H1 (cell line): Measurements from ENCODE around the gene RYK. TPM values are rescaled to one million over a fixed set of nuclear protein-coding genes. Genes with fewer than 3 reads are reported as not detected.

Source experiments
- CTCF ChIA-PET: fragments of 300-600 bp; sonication (Branson Sonifier 250); formaldehyde crosslinking; loops from one replicate; lab custom pipeline; 2021; ENCODE audit not compliant: partially characterized antibody; lab: Charles Lee
- POLR2A ChIA-PET: fragments of 300-600 bp; sonication (Branson Sonifier 250); formaldehyde crosslinking; loops from one replicate; lab custom pipeline; 2021; ENCODE audit warnings: inconsistent platforms; ENCODE audit not compliant: partially characterized antibody; lab: Charles Lee
- DNase-seq, 2 experiments: peaks; one replicate each; pipeline versions ENCODE4 v3.0.0 to v3.0.0-alpha.2; 2010 to 2022; ENCODE audit warnings: low spot score in 2 of 2, low read depth in 1 of 2, mixed read lengths in 1 of 2
- FAIRE-seq: peaks from 2 replicates; lab custom pipeline; 2011; peaks lifted over from hg19 to GRCh38; lab: Jason Lieb, UNC
- H2AFZ ChIP-seq: 2 replicates; pipeline ENCODE4 v1.8.1; 2012; ENCODE audit warnings: low read length, inconsistent platforms
- H2AK5ac ChIP-seq: 2 replicates; pipeline ENCODE4 v1.6.1; 2013; ENCODE audit warnings: low read depth, low read length
- H2BK120ac ChIP-seq: replicated peaks from 2 replicates; pipeline ENCODE3; 2013; ENCODE audit warnings: low read depth, low read length, inconsistent platforms
- H2BK12ac ChIP-seq: 2 replicates; pipeline ENCODE4 v1.6.1; 2013; ENCODE audit warnings: low read depth, low read length
- H2BK15ac ChIP-seq: 2 replicates; pipeline ENCODE4 v1.6.1; 2013; ENCODE audit warnings: low read length
- H2BK20ac ChIP-seq: 2 replicates; pipeline ENCODE4 v1.6.1; 2013; ENCODE audit warnings: low read length
- H2BK5ac ChIP-seq: 2 replicates; pipeline ENCODE4 v1.6.1; 2013; ENCODE audit warnings: low read depth, low read length
- H3K14ac ChIP-seq: 2 replicates; pipeline ENCODE4 v1.6.1; 2013; ENCODE audit warnings: inconsistent platforms; ENCODE audit not compliant: insufficient read length
- H3K18ac ChIP-seq: 2 replicates; pipeline ENCODE4 v1.6.1; 2013; ENCODE audit warnings: low read length; ENCODE audit errors: extremely low read depth
- H3K23ac ChIP-seq: 2 replicates; pipeline ENCODE4 v1.6.1; 2013; ENCODE audit warnings: inconsistent platforms; ENCODE audit not compliant: insufficient read length
- H3K23me2 ChIP-seq: 2 replicates; pipeline ENCODE4 v1.6.1; 2013; ENCODE audit warnings: low read depth, low read length
- H3K27ac ChIP-seq: 2 replicates; pipeline ENCODE4 v1.6.1; 2011; ENCODE audit warnings: low read depth, low read length, inconsistent platforms
- H3K27me3 ChIP-seq, 4 experiments: replicated peaks in 1 of 4; 1 replicate in 1 of 4; 2 replicates in 3 of 4; pipeline versions ENCODE4 v1.6.1 to v1.8.1; 2011 to 2013; ENCODE audit warnings: low read length in 3 of 4, mild to moderate bottlenecking in 3 of 4, inconsistent platforms in 2 of 4, mixed read lengths in 2 of 4, moderate library complexity in 1 of 4; ENCODE audit not compliant: control insufficient read depth in 3 of 4, insufficient read depth in 3 of 4; ENCODE audit errors: extremely low read depth in 1 of 4
- H3K36me3 ChIP-seq, 4 experiments: 2 replicates each; pipeline versions ENCODE4 v1.6.1 to v1.8.1; 2011 to 2013; ENCODE audit warnings: mild to moderate bottlenecking in 4 of 4, low read length in 3 of 4, moderate library complexity in 2 of 4, control low read depth in 1 of 4, inconsistent platforms in 1 of 4; ENCODE audit not compliant: insufficient read depth in 4 of 4, control insufficient read depth in 2 of 4
- H3K4ac ChIP-seq: replicated peaks from 2 replicates; pipeline ENCODE3; 2013; ENCODE audit warnings: low read length, low read depth, mixed read lengths, inconsistent platforms; ENCODE audit not compliant: insufficient read length
- H3K4me1 ChIP-seq, 4 experiments: replicated peaks in 1 of 4; 1 replicate in 1 of 4; 2 replicates in 3 of 4; pipeline versions ENCODE4 v1.6.1 to v1.8.1; 2011 to 2013; ENCODE audit warnings: low read length in 3 of 4, inconsistent platforms in 2 of 4, mixed read lengths in 1 of 4; ENCODE audit not compliant: insufficient read depth in 4 of 4, control insufficient read depth in 3 of 4
- H3K4me2 ChIP-seq, 2 experiments: 2 replicates each; pipeline versions ENCODE4 v1.6.1 to v1.8.1; 2011 to 2013; ENCODE audit warnings: low read depth in 2 of 2, low read length in 2 of 2, control low read depth in 1 of 2, inconsistent platforms in 1 of 2, mild to moderate bottlenecking in 1 of 2; ENCODE audit not compliant: insufficient read depth in 1 of 2
- H3K4me3 ChIP-seq, 4 experiments: fragments of 200-600, 300-600 bp in 1 of 4; sonication (generic), shearing (Covaris generic), sonication (Bioruptor Twin) in 1 of 4; 2 replicates each; pipeline versions ENCODE4 v1.5.1 to v1.8.1; 2011 to 2016; ENCODE audit warnings: low read length in 4 of 4, low read depth in 3 of 4, control low read depth in 2 of 4, inconsistent platforms in 2 of 4, mild to moderate bottlenecking in 2 of 4, mixed read lengths in 1 of 4, moderate library complexity in 1 of 4; ENCODE audit not compliant: insufficient read depth in 2 of 4; ENCODE audit errors: extremely low read depth in 1 of 4
- H3K56ac ChIP-seq: replicated peaks from 2 replicates; pipeline ENCODE3; 2013; ENCODE audit warnings: low read depth, mild to moderate bottlenecking, mixed read lengths, low read length, inconsistent platforms; ENCODE audit not compliant: insufficient read length
- H3K79me1 ChIP-seq: 2 replicates; pipeline ENCODE4 v1.6.1; 2013; ENCODE audit warnings: low read depth, low read length, control low read depth
- H3K79me2 ChIP-seq, 2 experiments: 2 replicates each; pipeline versions ENCODE4 v1.6.1 to v1.8.1; 2012 to 2013; ENCODE audit warnings: low read length in 2 of 2, mild to moderate bottlenecking in 2 of 2, inconsistent platforms in 1 of 2; ENCODE audit not compliant: insufficient read depth in 2 of 2, control insufficient read depth in 1 of 2
- H3K9ac ChIP-seq, 4 experiments: replicated peaks in 1 of 4; 1 replicate in 1 of 4; 2 replicates in 3 of 4; pipeline versions ENCODE4 v1.6.1 to v1.8.1; 2011 to 2013; ENCODE audit warnings: low read depth in 3 of 4, low read length in 3 of 4, control low read depth in 2 of 4, mild to moderate bottlenecking in 2 of 4, moderate library complexity in 2 of 4, inconsistent platforms in 1 of 4; ENCODE audit errors: extremely low read depth in 1 of 4
- H3K9me3 ChIP-seq, 2 experiments: 2 replicates each; pipeline versions ENCODE4 v1.6.1 to v1.8.1; 2012 to 2013; ENCODE audit warnings: mild to moderate bottlenecking in 2 of 2, moderate library complexity in 2 of 2, control low read depth in 1 of 2, inconsistent platforms in 1 of 2, low read depth in 1 of 2, low read length in 1 of 2, mixed read lengths in 1 of 2; ENCODE audit not compliant: insufficient read depth in 2 of 2
- H4K20me1 ChIP-seq, 2 experiments: replicated peaks in 1 of 2; 2 replicates each; pipeline versions ENCODE3 to v1.8.1; 2011 to 2013; ENCODE audit warnings: inconsistent platforms in 2 of 2, low read length in 2 of 2, mild to moderate bottlenecking in 1 of 2; ENCODE audit not compliant: insufficient read depth in 2 of 2, control insufficient read depth in 1 of 2
- H4K5ac ChIP-seq: 2 replicates; pipeline ENCODE4 v1.6.1; 2013; ENCODE audit warnings: low read length, low read depth, mixed read lengths, inconsistent platforms; ENCODE audit not compliant: insufficient read length
- H4K8ac ChIP-seq: 2 replicates; pipeline ENCODE4 v1.8.0; 2013; ENCODE audit warnings: mild to moderate bottlenecking, moderate library complexity, low read length, inconsistent platforms; ENCODE audit not compliant: insufficient read depth; ENCODE audit errors: extremely low read depth
- H4K91ac ChIP-seq: replicated peaks from 2 replicates; pipeline ENCODE3; 2013; ENCODE audit warnings: low read length, mixed read lengths, inconsistent platforms; ENCODE audit not compliant: insufficient read length
- CBX8 ChIP-seq: fragments of 300-800, 300-1000 bp; sonication (generic); IDR thresholded peaks from 2 replicates; pipeline ENCODE4 v1.7.1; 2016; ENCODE audit warnings: low read depth, low read length, borderline replicate concordance
- CHD2 ChIP-seq: IDR thresholded peaks from 2 replicates; pipeline ENCODE4 v1.6.1; 2012; ENCODE audit warnings: low read length, improper control_type of control experiment
- WGBS, 2 experiments: shearing (Covaris generic) in 1 of 2; methylation state at CpG; one replicate each; pipeline versions ENCODE4 v1.1.6 to v1.1.7; 2013 to 2015; ENCODE audit warnings: low lambda C conversion rate in 2 of 2, mixed read lengths in 2 of 2, inconsistent platforms in 1 of 2, low coverage in 1 of 2, missing lambda C conversion rate in 1 of 2; ENCODE audit not compliant: insufficient replicate concordance in 2 of 2, insufficient coverage in 1 of 2, insufficient read length in 1 of 2; ENCODE audit errors: extremely low coverage in 1 of 2, missing lambda C conversion rate in 1 of 2; 5-methylcytosine and 5-hydroxymethylcytosine counted together
- polyA plus RNA-seq, 7 experiments: library from polyadenylated mRNA; depleted of rRNA in 3 of 7; stranded (reverse) in 5 of 7; unstranded in 2 of 7; fragments of >200 nt in 5 of 7; fragments of 200-250 nt in 2 of 7; gene quantifications; 1 replicate in 5 of 7; 2 replicates in 1 of 7; 4 replicates in 1 of 7; pipeline versions ENCODE4 v1.2.1 to v1.2.3, GENCODE V29; 2011 to 2013; ENCODE audit warnings: missing spikeins in 2 of 7, mixed read lengths in 2 of 7
- total RNA-seq: library from RNA; stranded (reverse); fragmentation: NEBNext Ultra II Directional; extraction: Animal tissue kit (Norgen Biotek cat#: 25700); gene quantifications from 2 replicates; pipeline ENCODE4 v1.2.1, GENCODE V29; 2021
- TF ChIP-seq, protein P1 (sequence below): IDR thresholded peaks from 2 replicates; pipeline ENCODE4 v1.6.1; 2011; ENCODE audit warnings: low read length, improper control_type of control experiment

The RYK gene
- total and polyA plus RNA-seq, 2 of the 8 experiments (the other 6 are each of a cell fraction or from before 2014, with no cell fraction given): 30.5 to 63.8 TPM

DNA sequence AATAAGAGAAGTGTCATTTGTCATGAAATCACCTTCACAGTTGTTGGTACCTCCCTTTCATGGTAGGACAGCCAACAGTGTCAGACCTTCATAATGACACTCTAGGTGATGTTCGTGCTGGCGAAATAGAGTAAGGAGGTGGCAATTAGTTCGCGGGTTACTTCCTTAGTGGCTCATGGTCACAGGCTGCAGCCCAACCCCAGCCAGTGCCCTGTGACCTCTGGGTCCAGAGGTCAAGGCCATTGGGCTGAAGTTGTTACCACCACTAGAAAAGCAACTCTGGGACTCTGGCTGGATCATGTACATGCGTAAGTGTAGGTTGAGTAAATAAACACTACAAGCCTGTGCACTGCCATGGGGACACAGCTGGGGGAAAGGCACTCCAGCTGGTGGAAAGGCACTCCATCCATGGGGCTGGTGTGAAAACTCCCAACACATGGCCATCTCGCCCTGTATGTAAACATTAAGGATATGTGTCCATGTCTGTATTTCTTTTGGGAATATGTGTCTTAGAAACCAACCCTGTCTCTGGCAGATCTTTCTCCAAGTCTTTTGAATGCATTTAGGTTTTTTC lies 106.7 kb downstream of the RYK start:
- no peaks in the 10 kb centered on the region for H3K4me1 ChIP-seq
- H3K79me1 ChIP-seq: no peaks in the 10 kb centered on the region
- WGBS, 2 experiments: 85% methylated on average over 6 of the region's 6 CpGs; no CpG with 5 or more reads in 1 of the 2 experiments
- no peak overlapping the region for H3K18ac ChIP-seq
- TF ChIP-seq CHD2 (no peak), CBX8 (no peak)
- TF ChIP-seq, protein P1, sequence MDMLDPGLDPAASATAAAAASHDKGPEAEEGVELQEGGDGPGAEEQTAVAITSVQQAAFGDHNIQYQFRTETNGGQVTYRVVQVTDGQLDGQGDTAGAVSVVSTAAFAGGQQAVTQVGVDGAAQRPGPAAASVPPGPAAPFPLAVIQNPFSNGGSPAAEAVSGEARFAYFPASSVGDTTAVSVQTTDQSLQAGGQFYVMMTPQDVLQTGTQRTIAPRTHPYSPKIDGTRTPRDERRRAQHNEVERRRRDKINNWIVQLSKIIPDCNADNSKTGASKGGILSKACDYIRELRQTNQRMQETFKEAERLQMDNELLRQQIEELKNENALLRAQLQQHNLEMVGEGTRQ: no peak
- POLR2A ChIA-PET: no interaction called here
- no peak overlapping the region for H3K4ac ChIP-seq
- H2BK120ac ChIP-seq: no peak overlapping the region
- no peak overlapping the region for H2BK5ac ChIP-seq
- no peak overlapping the region for H2AFZ ChIP-seq
- DNase-seq (no peak), FAIRE-seq (no peak)
- peaks cover 0 to 2% of the 10 kb centered on the region in 2 experiments for H4K20me1 ChIP-seq
- H2AK5ac ChIP-seq: no peak overlapping the region
- no peak overlapping the region for H3K4me3 ChIP-seq
- H2BK20ac ChIP-seq: no peak overlapping the region
- no peak overlapping the region for H4K91ac ChIP-seq
- H3K36me3 ChIP-seq: no peaks in the 10 kb centered on the region
- no peak overlapping the region for H3K56ac ChIP-seq
- H2BK12ac ChIP-seq: no peak overlapping the region
- H4K5ac ChIP-seq: no peak overlapping the region
- H3K27me3 ChIP-seq: no peaks in the 10 kb centered on the region
- no peaks in the 10 kb centered on the region for H3K23me2 ChIP-seq
- H4K8ac ChIP-seq: no peak overlapping the region
- no peak overlapping the region for H3K23ac ChIP-seq
- H3K79me2 ChIP-seq: no peaks in the 10 kb centered on the region
- 0 out of 4 replicates have a peak, but pooled peaks cover 0 to 2% of the 10 kb centered on the region in 2 experiments for H3K9me3 ChIP-seq
- no peak overlapping the region for H3K4me2 ChIP-seq
- no peak overlapping the region for H3K14ac ChIP-seq
- no peak overlapping the region for H3K9ac ChIP-seq
- CTCF ChIA-PET: interaction anchor here (0.5 to 3.6 kb wide), 10 partner anchors 9 to 335 kb away, joined by 3 to 18 read pairs (median 4); no protein-coding TSS in a partner anchor
- H3K27ac ChIP-seq: no peak overlapping the region
- no peak overlapping the region for H2BK15ac ChIP-seq
